KMS-11 (cell line): ENCODE results near the gene SDF2.
A peak's percentile ranks its signal among the peaks of the same experiment; 100 is the strongest.

Experiments
- H2AFZ ChIP-seq: fragments of 200-600 bp; sonication (generic); 2 replicates; pipeline ENCODE4 v1.6.1; 2016; ENCODE audit warnings: antibody characterized with exemption, mixed run types, low read depth
- H3K27ac ChIP-seq: fragments of 200-600 bp; sonication (generic); 2 replicates; pipeline ENCODE4 v1.6.1; 2016; ENCODE audit warnings: mild to moderate bottlenecking, mixed run types
- H3K27me3 ChIP-seq: fragments of 200-600 bp; sonication (generic); 2 replicates; pipeline ENCODE4 v1.6.1; 2017; ENCODE audit warnings: mild to moderate bottlenecking, low read depth, mixed run types, moderate library complexity; ENCODE audit not compliant: insufficient read depth
- H3K36me3 ChIP-seq: fragments of 200-600 bp; sonication (generic); 2 replicates; pipeline ENCODE4 v1.6.1; 2017; ENCODE audit warnings: mild to moderate bottlenecking, mixed run types; ENCODE audit not compliant: insufficient read depth
- H3K4me1 ChIP-seq: fragments of 200-600 bp; sonication (generic); 2 replicates; pipeline ENCODE4 v1.6.1; 2016; ENCODE audit warnings: mild to moderate bottlenecking, low read depth, mixed run types; ENCODE audit not compliant: poor library complexity, severe bottlenecking
- H3K4me2 ChIP-seq: fragments of 200-600 bp; sonication (generic); 2 replicates; pipeline ENCODE4 v1.7.0; 2016; ENCODE audit warnings: mild to moderate bottlenecking, mixed run types
- H3K4me3 ChIP-seq: fragments of 200-600 bp; sonication (generic); IDR thresholded peaks from 2 replicates; pipeline ENCODE4 v1.6.1; 2017; ENCODE audit warnings: low read depth, low read length, mixed read lengths; ENCODE audit not compliant: insufficient read depth
- H3K79me2 ChIP-seq: fragments of 200-600 bp; sonication (generic); 2 replicates; pipeline ENCODE4 v1.6.1; 2016; ENCODE audit warnings: low read depth, mixed run types; ENCODE audit not compliant: insufficient read depth
- H3K9ac ChIP-seq: fragments of 200-600 bp; sonication (generic); 2 replicates; pipeline ENCODE4 v1.6.1; 2016; ENCODE audit warnings: mild to moderate bottlenecking, mixed run types
- H4K20me1 ChIP-seq: fragments of 200-600 bp; sonication (generic); 2 replicates; pipeline ENCODE4 v1.6.1; 2016; ENCODE audit warnings: mild to moderate bottlenecking, mixed run types; ENCODE audit not compliant: insufficient read depth
- CTCF ChIP-seq: fragments of 200-600 bp; sonication (generic); conservative IDR thresholded peaks from 2 replicates; pipeline ENCODE4 v1.6.1; 2017; ENCODE audit warnings: low read depth, mild to moderate bottlenecking, antibody characterized with exemption, low read length, moderate library complexity, mixed read lengths

Gene SDF2

GRCh38 chr17:28616281-28616680 lies 45.4 kb downstream of the SDF2 start:
- no peaks in the 10 kb centered on the region for H3K27me3 ChIP-seq
- H3K9ac ChIP-seq = no peak overlapping the region
- no peak for TF ChIP-seq CTCF
- peaks cover 29% of the 10 kb centered on the region; the same call in 1 of the 2 replicates for H3K36me3 ChIP-seq
- no peak overlapping the region for H3K27ac ChIP-seq
- H2AFZ ChIP-seq = no peak overlapping the region
- no peaks in the 10 kb centered on the region for H3K4me1 ChIP-seq
- H3K79me2 ChIP-seq = no peaks in the 10 kb centered on the region
- H3K4me2 ChIP-seq = no peak overlapping the region
- no peaks in the 10 kb centered on the region for H4K20me1 ChIP-seq
- H3K4me3 ChIP-seq = no peak overlapping the region

- Histone ChIP-seq H3K4me3 (no peak overlapping the region), H3K4me2 (no peak overlapping the region), H3K27me3 (no peaks in the 10 kb centered on the region), H3K9ac (no peak overlapping the region), H3K27ac (no peak overlapping the region), H3K36me3 (peaks cover 22% of the 10 kb centered on the region; the same call in 1 of the 2 replicates), H2AFZ (no peak overlapping the region), H3K4me1 (no peaks in the 10 kb centered on the region), H3K79me2 (no peaks in the 10 kb centered on the region), H4K20me1 (no peaks in the 10 kb centered on the region)
- TF ChIP-seq CTCF = no peak
These were observed 46.3 kb downstream of the SDF2 start for GRCh38 chr17:28615260-28615940.

GRCh38 chr17:28613931-28614381 lies 47.8 kb downstream of the SDF2 start, which contains the start of gene RSKR:
TSS of gene RSKR (minus strand) at chr17:28614185. CDS start at chr17:28614161, 24 bp downstream.
- no peaks in the 10 kb centered on the region for H3K79me2 ChIP-seq
- no peak within 1 kb of the TSS for H3K4me2 ChIP-seq
- no peak within 1 kb of the TSS for H3K27ac ChIP-seq
- H2AFZ ChIP-seq = no peak within 1 kb of the TSS
- TF ChIP-seq CTCF = no peak
- no peak within 1 kb of the TSS for H3K4me3 ChIP-seq
- peaks cover 20% of the 10 kb centered on the region; the same call in 1 of the 2 replicates for H3K36me3 ChIP-seq
- H3K4me1 ChIP-seq = peaks cover 4% of the 10 kb centered on the region
- H3K27me3 ChIP-seq = no peaks in the 10 kb centered on the region
- no peaks in the 10 kb centered on the region for H4K20me1 ChIP-seq
- H3K9ac ChIP-seq = no peak within 1 kb of the TSS

- H3K27ac ChIP-seq = no peak overlapping the region
- no peaks in the 10 kb centered on the region for H4K20me1 ChIP-seq
- no peak overlapping the region for H2AFZ ChIP-seq
- peaks cover 14% of the 10 kb centered on the region; the same call in 1 of the 2 replicates for H3K36me3 ChIP-seq
- H3K9ac ChIP-seq = no peak overlapping the region
- H3K4me3 ChIP-seq = no peak overlapping the region
- H3K4me1 ChIP-seq = peaks cover 4% of the 10 kb centered on the region
- no peaks in the 10 kb centered on the region for H3K27me3 ChIP-seq
- H3K4me2 ChIP-seq = no peak overlapping the region
- peak; percentile 91 for TF ChIP-seq CTCF
- H3K79me2 ChIP-seq = no peaks in the 10 kb centered on the region
These were observed 48.5 kb downstream of the SDF2 start for GRCh38 chr17:28612936-28613872.
